NAMALWA (cell line): ENCODE results near the gene METTL5.

Source experiments
- DNase-seq: peaks from one replicate; pipeline ENCODE4 v3.0.0-alpha.2; 2015; ENCODE audit warnings: low spot score

Gene METTL5

GRCh38 chr2:169781249-169782013 is 43.3 kb downstream of the METTL5 start:
- no peak for DNase-seq

DNA sequence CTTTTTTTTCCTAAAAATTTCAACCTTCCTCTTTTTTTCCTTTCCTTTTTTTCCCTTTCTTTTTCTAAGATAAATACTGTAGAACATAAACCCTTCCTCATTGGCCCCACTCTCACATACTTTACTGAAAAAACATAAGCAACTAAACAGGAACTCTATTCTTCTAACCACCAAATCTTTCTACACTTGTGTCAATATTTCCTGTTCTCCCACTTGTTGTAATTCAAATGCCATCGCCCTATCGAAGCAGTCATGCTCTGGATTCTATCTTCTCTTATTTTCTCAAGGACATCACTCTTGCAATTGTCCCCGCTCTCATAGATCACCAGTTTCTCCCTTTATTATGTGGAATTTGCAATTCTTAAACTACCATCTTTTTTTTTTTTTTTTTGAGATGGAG is 46.3 kb downstream of the METTL5 start:
- DNase-seq, result no peak

GRCh38 chr2:169776252-169776761 is 48.4 kb downstream of the METTL5 start:
- DNase-seq, result no peak

- no peak for DNase-seq
Observed at GRCh38 chr2:169775765-169776164, 48.9 kb downstream of the METTL5 start.

DNA sequence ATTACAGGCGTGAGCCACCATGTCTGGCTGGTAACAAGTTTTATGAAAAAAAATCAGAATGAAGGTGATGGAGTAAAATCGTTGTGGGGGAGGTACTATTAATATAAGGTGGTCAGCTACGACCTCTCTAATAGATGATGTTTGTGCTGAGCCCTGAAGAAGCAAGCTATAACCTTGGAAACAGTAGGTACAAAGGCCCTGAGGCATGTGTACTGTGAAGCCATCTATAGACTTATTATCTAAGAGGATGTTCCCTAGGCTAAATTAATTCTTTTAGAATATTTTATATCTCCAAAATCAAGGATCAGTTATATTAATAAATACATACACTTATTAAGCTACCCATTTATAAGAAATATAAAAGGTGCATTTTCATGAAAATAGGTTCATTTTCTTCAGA is 49.4 kb downstream of the METTL5 start:
- DNase-seq, result no peak

GRCh38 chr2:169772651-169773050 is 52.1 kb downstream of the METTL5 start:
- no peak for DNase-seq

- no peak for DNase-seq
Observed at GRCh38 chr2:169771612-169772011, 53.1 kb downstream of the METTL5 start.

DNA sequence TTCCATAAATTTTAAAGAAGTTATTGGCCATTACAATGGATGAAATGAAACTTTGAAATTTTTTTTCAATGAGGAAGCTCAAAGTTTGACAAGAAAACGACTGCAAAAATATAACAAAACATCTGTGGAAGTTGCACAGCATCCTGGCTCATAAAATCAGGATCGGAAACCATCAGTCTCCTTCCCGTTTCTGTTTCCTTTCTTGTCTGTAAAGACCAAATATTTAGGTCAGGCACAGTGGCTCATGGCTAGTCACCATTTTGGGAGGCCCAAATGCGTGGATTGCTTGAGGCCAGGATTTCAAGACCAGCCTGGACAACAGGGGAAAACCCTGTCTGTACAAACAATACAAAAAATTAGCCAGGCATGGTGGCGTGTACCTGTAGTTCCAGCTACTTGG is 53.7 kb downstream of the METTL5 start:
- no peak for DNase-seq

DNA sequence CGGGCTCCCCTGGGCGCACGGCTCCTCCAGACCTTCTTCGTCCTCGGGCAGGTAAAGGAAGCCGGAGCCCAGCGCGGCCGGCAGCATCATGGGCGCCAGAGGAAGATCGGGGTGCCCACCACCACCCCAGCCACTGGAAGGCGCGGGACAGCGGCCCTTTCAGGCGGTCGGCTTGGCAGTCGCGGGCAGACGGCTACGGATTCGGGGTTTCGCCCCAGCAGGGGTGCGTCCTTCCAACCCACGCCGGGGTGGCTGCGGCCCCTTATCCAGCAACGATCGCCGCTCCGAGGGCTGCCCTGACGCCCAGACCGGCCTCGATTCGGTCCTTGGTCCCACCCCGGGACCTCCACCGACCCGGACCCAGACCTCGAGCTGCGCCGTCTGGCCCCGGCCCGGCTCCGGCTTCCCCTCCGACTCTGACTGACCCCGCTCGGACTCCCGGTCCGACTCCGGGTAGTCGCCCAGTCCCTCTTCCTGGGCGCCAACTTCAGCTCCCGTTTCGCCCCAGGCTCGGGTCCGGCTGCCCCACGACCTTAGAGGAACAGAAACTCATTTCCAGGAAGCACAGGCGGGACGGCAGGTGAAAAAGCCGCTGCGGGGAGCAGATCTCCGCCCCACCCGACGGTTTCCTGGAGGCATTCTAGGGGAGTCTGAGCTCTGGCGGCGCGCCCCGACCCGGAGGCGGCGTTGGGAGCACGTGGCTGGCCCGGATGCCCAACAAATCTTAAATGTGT is 56.3 kb downstream of the METTL5 start:
- no peak for DNase-seq

- DNase-seq, result peak; percentile 69
Observed at GRCh38 chr2:169767243-169767888, 57.3 kb downstream of the METTL5 start.

DNA sequence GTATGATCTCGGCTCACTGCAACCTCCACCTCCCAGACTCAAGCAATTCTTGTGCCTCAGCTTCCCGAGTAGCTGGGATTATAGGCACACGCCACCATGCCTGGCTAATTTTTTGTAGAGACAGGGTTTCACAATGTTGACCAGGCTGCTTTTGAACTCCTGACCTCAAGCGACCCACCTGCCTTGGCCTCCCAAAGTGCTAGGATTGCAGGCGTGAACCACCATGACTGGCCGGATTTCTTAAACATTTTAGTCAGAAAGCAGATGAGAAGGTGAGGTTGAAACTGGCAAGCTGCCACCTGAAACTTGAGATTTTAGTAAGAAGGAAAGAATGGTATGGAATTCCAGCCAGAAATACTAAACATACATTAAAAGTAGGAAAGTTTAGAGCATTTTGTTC is 59.2 kb downstream of the METTL5 start:
- no peak for DNase-seq

GRCh38 chr2:169761970-169762292 is 62.8 kb downstream of the METTL5 start:
- DNase-seq, result no peak
